C4-2B (cell line): ENCODE measurements around the gene FHL2.
"Not testable (repeated sequence)": the region's sequence is repeated elsewhere in the genome, so short reads cannot be mapped to it uniquely, and the experiment has no call there.

Experiments
- H3K27ac ChIP-seq: fragments of 450-650 bp; 2 replicates; pipeline ENCODE4 v1.5.1; 2017
- ZFX ChIP-seq: fragments of 450-650 bp; IDR thresholded peaks from 2 replicates; pipeline ENCODE4 v1.6.1; 2017
- TF ChIP-seq, protein P1 (sequence below): fragments of 450-650 bp; conservative IDR thresholded peaks from 2 replicates; pipeline ENCODE4 v1.5.1; 2017; ENCODE audit warnings: mild to moderate bottlenecking

FHL2 gene

GRCh38 chr2:105427485-105427884 lies 28.6 kb upstream of the FHL2 start:
- H3K27ac ChIP-seq = no peak overlapping the region
- TF ChIP-seq, protein P1, sequence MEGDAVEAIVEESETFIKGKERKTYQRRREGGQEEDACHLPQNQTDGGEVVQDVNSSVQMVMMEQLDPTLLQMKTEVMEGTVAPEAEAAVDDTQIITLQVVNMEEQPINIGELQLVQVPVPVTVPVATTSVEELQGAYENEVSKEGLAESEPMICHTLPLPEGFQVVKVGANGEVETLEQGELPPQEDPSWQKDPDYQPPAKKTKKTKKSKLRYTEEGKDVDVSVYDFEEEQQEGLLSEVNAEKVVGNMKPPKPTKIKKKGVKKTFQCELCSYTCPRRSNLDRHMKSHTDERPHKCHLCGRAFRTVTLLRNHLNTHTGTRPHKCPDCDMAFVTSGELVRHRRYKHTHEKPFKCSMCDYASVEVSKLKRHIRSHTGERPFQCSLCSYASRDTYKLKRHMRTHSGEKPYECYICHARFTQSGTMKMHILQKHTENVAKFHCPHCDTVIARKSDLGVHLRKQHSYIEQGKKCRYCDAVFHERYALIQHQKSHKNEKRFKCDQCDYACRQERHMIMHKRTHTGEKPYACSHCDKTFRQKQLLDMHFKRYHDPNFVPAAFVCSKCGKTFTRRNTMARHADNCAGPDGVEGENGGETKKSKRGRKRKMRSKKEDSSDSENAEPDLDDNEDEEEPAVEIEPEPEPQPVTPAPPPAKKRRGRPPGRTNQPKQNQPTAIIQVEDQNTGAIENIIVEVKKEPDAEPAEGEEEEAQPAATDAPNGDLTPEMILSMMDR = no peak
- TF ChIP-seq ZFX = no peak

DNA sequence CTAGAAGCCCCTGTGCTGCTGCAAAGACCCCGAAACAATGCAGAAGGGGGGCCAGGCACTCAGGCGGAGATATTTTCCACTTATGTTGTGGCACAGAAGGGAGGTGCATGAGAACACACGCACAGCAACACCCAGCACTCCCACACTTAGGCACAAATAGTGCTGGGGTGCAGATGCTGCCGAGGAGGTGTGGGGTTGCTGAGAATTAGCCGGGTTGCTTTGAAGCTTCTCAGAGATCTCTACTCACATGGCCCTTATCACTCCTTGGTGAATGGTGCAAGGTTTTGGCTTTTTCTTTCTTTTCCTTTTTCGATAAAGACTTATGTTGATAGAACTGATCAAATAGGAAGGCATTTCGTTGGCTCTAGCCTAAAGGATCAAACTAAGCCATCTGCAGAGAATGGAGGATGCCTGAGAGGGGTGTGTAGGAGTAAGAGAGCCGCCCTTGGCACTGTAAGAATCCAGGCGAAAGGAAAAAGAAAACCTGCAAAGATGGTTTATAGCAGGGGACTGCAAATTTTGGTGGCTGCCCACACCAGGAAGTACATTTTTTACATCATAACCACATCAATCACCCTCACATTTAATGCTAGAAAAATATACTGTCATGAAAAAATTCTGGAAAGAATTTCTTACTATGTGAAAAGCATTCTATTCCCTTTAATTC lies 27.9 kb upstream of the FHL2 start:
- H3K27ac ChIP-seq = no peak overlapping the region
- no peak for TF ChIP-seq ZFX
- TF ChIP-seq, protein P1 = no peak

DNA sequence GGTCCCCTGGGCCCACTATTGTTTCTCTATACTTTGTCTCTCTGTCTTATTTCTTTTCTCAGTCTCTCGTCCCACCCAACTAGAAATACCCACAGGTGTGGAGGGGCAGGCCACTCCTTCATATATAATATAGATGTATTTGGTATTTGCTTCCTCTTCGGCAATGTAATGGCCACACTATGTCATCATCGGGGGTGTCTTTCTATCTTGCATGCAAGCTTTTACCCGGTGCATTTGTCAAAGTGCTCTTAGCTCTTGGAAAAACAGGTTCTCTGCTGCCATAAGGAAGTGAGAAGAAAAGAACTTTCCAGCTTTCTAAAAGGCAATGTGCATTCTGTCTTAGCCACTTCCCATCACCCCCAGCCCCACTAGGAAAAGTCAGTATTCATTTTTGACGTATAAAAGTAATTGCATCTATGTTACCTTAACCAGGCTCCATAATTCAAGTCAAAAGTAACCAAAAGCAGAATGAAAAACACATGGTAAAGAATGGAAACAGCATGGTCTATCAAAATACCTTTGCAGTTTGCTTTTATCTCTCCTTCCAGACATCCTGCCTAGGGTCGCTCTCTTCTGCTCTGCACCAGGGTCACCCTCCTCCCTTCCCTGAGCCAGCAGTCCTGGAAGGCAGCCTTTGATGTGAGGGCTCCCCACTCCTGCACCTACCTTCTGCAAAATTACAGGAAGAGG lies 27.2 kb upstream of the FHL2 start:
- no peak overlapping the region for H3K27ac ChIP-seq
- no peak for TF ChIP-seq ZFX
- TF ChIP-seq, protein P1 = no peak

- H3K27ac ChIP-seq = not testable (repeated sequence)
These were observed 26.0 kb upstream of the FHL2 start for GRCh38 chr2:105424836-105425235.

- TF ChIP-seq, protein P1 = no peak
- TF ChIP-seq ZFX = no peak
These were observed 23.9 kb upstream of the FHL2 start for GRCh38 chr2:105422801-105423200.

DNA sequence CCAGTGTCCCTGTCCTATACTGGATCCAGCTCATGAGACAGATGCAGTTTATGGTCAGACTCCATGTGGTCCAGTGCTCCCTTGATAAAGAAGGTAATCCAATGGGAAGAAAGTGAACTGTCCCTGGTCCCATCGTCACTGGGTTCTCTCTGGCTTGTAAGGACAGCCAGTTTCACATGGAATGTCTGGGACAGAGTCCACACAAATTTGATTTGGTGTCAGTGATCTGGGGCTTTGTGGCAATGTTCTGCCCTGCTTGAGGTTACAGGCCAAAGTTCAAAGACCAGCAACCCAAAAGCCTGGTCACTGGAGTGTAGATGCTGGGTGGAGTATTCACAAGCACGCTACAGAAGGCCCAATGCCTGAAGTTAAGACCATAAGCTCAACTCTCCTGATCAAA lies 22.2 kb upstream of the FHL2 start:
- no peak for TF ChIP-seq ZFX
- TF ChIP-seq, protein P1 = no peak
- H3K27ac ChIP-seq = no peak overlapping the region

More at GRCh38 chr2:105422801-105423200, 23.9 kb upstream of the FHL2 start:
- no peak overlapping the region for H3K27ac ChIP-seq

GRCh38 chr2:105418522-105418921 lies 19.7 kb upstream of the FHL2 start:
- no peak for TF ChIP-seq ZFX
- TF ChIP-seq, protein P1 = no peak
- H3K27ac ChIP-seq = no peak overlapping the region
